IMR-90 (cell line): ENCODE measurements around the gene COG4. TPM values are rescaled to one million over a fixed set of nuclear protein-coding genes. Genes with fewer than 3 reads are reported as not detected.

ENCODE experiments used
- ATAC-seq: fragments of 200-7000 bp; cut with Tn5 transposase; 2 replicates; pipeline ENCODE4 v1.9.1; 2020; ENCODE audit warnings: low read depth, mild to moderate bottlenecking, moderate library complexity
- BruUV-seq: library from RNA; stranded (reverse); fragments of 400-500 nt; replicated peaks from 2 replicates; lab custom pipeline; 2021; lab: Mats Ljungman, UMichigan
- CTCF ChIA-PET: fragments of 300-600 bp; formaldehyde crosslinking; extraction: SDS; loops from one replicate; lab custom pipeline; 2021; ENCODE audit warnings: antibody characterized with exemption; lab: Yijun Ruan, JAX
- POLR2A ChIA-PET: fragments of 300-600 bp; sonication (Branson Sonifier 250); formaldehyde crosslinking; loops from one replicate; lab custom pipeline; 2022; ENCODE audit warnings: antibody characterized with exemption; ENCODE audit not compliant: unreplicated experiment; lab: Charles Lee
- DNase-seq: peaks from one replicate; pipeline ENCODE4 v3.0.0; 2013
- H2AFZ ChIP-seq: replicated peaks from 2 replicates; pipeline ENCODE3; 2013; ENCODE audit warnings: low read length, mild to moderate bottlenecking; ENCODE audit not compliant: poor library complexity
- H2AK5ac ChIP-seq: 2 replicates; pipeline ENCODE4 v1.6.1; 2013; ENCODE audit warnings: low read depth, low read length, inconsistent platforms
- H2AK9ac ChIP-seq: replicated peaks from 2 replicates; pipeline ENCODE3; 2013; ENCODE audit warnings: mild to moderate bottlenecking, low read depth, low read length, moderate library complexity; ENCODE audit not compliant: poor library complexity
- H2BK120ac ChIP-seq: 2 replicates; pipeline ENCODE4 v1.6.1; 2013; ENCODE audit warnings: low read depth, low read length, inconsistent platforms
- H2BK15ac ChIP-seq: 3 replicates; pipeline ENCODE4 v1.6.1; 2013; ENCODE audit warnings: low read depth, low read length, inconsistent platforms
- H2BK20ac ChIP-seq: 2 replicates; pipeline ENCODE4 v1.6.1; 2013; ENCODE audit warnings: low read depth, mild to moderate bottlenecking, inconsistent platforms, low read length, moderate library complexity
- H2BK5ac ChIP-seq: 2 replicates; pipeline ENCODE4 v1.6.1; 2013; ENCODE audit warnings: mild to moderate bottlenecking, low read depth, low read length, inconsistent platforms; ENCODE audit not compliant: poor library complexity, severe bottlenecking
- H3K14ac ChIP-seq: replicated peaks from 2 replicates; pipeline ENCODE4 v1.6.1; 2013; ENCODE audit warnings: low read depth, low read length, inconsistent platforms
- H3K18ac ChIP-seq: 2 replicates; pipeline ENCODE4 v1.6.1; 2013; ENCODE audit warnings: low read depth, low read length, control low read depth
- H3K23ac ChIP-seq: 2 replicates; pipeline ENCODE4 v1.6.1; 2013; ENCODE audit warnings: low read depth, low read length, inconsistent platforms
- H3K27ac ChIP-seq: 2 replicates; pipeline ENCODE4 v1.5.1; 2013; ENCODE audit warnings: mild to moderate bottlenecking, control low read depth, low read length; ENCODE audit not compliant: insufficient read depth
- H3K27me3 ChIP-seq: 2 replicates; pipeline ENCODE4 v1.6.1; 2013; ENCODE audit warnings: low read length; ENCODE audit not compliant: control insufficient read depth, insufficient read depth
- H3K36me3 ChIP-seq: 2 replicates; pipeline ENCODE4 v1.6.1; 2013; ENCODE audit warnings: low read length, mixed read lengths; ENCODE audit not compliant: control insufficient read depth, insufficient read depth
- H3K4ac ChIP-seq: 2 replicates; pipeline ENCODE4 v1.6.1; 2013; ENCODE audit warnings: low read depth, low read length, inconsistent platforms
- H3K4me1 ChIP-seq: 2 replicates; pipeline ENCODE4 v1.6.1; 2013; ENCODE audit warnings: low read length, mixed read lengths; ENCODE audit not compliant: control insufficient read depth, insufficient read depth
- H3K4me2 ChIP-seq: 2 replicates; pipeline ENCODE4 v1.6.1; 2013; ENCODE audit warnings: low read depth, mild to moderate bottlenecking, control low read depth, low read length, moderate library complexity
- H3K4me3 ChIP-seq: 2 replicates; pipeline ENCODE4 v1.5.1; 2013; ENCODE audit warnings: low read depth, mild to moderate bottlenecking, control low read depth, low read length, moderate library complexity; ENCODE audit not compliant: insufficient read depth
- H3K56ac ChIP-seq: 2 replicates; pipeline ENCODE4 v1.6.1; 2013; ENCODE audit warnings: low read length, inconsistent platforms; ENCODE audit not compliant: insufficient read depth; ENCODE audit errors: extremely low read depth
- H3K79me1 ChIP-seq, 2 experiments: 2 replicates each; pipeline ENCODE4 v1.6.1; 2013; ENCODE audit warnings: low read length in 2 of 2, inconsistent platforms in 1 of 2, low read depth in 1 of 2
- H3K9ac ChIP-seq: 2 replicates; pipeline ENCODE4 v1.6.1; 2013; ENCODE audit warnings: low read depth, low read length, control low read depth
- H3K9me1 ChIP-seq: 2 replicates; pipeline ENCODE4 v1.6.1; 2013; ENCODE audit warnings: low read length, inconsistent platforms; ENCODE audit not compliant: insufficient read depth
- H3K9me3 ChIP-seq: 2 replicates; pipeline ENCODE4 v1.6.1; 2013; ENCODE audit warnings: low read length; ENCODE audit not compliant: control insufficient read depth, insufficient read depth
- H4K20me1 ChIP-seq: 2 replicates; pipeline ENCODE4 v1.6.1; 2013; ENCODE audit warnings: low read length, inconsistent platforms; ENCODE audit not compliant: insufficient read depth
- H4K5ac ChIP-seq: 2 replicates; pipeline ENCODE4 v1.6.1; 2013; ENCODE audit warnings: mild to moderate bottlenecking, low read depth, low read length, control low read depth
- H4K8ac ChIP-seq, 2 experiments: 2 replicates each; pipeline ENCODE4 v1.6.1; 2013; ENCODE audit warnings: low read depth in 2 of 2, low read length in 2 of 2, control low read depth in 1 of 2, inconsistent platforms in 1 of 2
- H4K91ac ChIP-seq: 2 replicates; pipeline ENCODE4 v1.6.1; 2013; ENCODE audit warnings: low read depth, low read length, inconsistent platforms; ENCODE audit not compliant: insufficient read depth
- CEBPB ChIP-seq: IDR thresholded peaks from 2 replicates; pipeline ENCODE4 v1.6.1; 2012; ENCODE audit warnings: low read depth, low read length, improper control_type of control experiment
- FOS ChIP-seq: fragments of 150-350 bp; IDR thresholded peaks from 2 replicates; pipeline ENCODE4 v1.6.1; 2016; ENCODE audit warnings: low read depth, low read length
- MAZ ChIP-seq: IDR thresholded peaks from 2 replicates; pipeline ENCODE4 v1.6.1; 2012; ENCODE audit warnings: low read depth, mild to moderate bottlenecking, low read length, improper control_type of control experiment, moderate library complexity, borderline replicate concordance
- MXI1 ChIP-seq: IDR thresholded peaks from 2 replicates; pipeline ENCODE4 v1.6.1; 2012; ENCODE audit warnings: low read depth, mild to moderate bottlenecking, low read length, moderate library complexity, borderline replicate concordance
- NFE2L2 ChIP-seq: fragments of 150-350 bp; IDR thresholded peaks from 2 replicates; pipeline ENCODE4 v1.6.1; 2016; ENCODE audit warnings: low read depth, mild to moderate bottlenecking, low read length
- RCOR1 ChIP-seq: IDR thresholded peaks from 2 replicates; pipeline ENCODE4 v1.6.1; 2012; ENCODE audit warnings: mild to moderate bottlenecking, low read length, improper control_type of control experiment; ENCODE audit not compliant: insufficient replicate concordance
- RFX5 ChIP-seq: IDR thresholded peaks from 2 replicates; pipeline ENCODE4 v1.8.0; 2012; ENCODE audit warnings: low read depth, mild to moderate bottlenecking, low read length, moderate library complexity
- dilution Hi-C: fragments of 300-500 bp; cut with HindIII; formaldehyde crosslinking; loops from one replicate; pipeline ENCODE4 v1.14.3; 2018; ENCODE audit warnings: low sequenced_read_pairs; ENCODE audit not compliant: unreplicated experiment
- in situ Hi-C: fragments of 300-500 bp; cut with MboI; formaldehyde crosslinking; loops from 3 replicates; pipeline ENCODE4 v1.14.3; 2019; ENCODE audit warnings: low sequenced_read_pairs, inconsistent platforms, mixed read lengths
- intact Hi-C: fragments of 100-400 bp; cut with micrococcal nuclease; formaldehyde crosslinking; loops from 2 replicates; pipeline ENCODE4 v1.10.0; 2022
- polyA plus RNA-seq, 3 experiments: library from polyadenylated mRNA; depleted of rRNA; stranded (reverse); fragments of >200 nt; gene quantifications; 2 replicates each; pipeline ENCODE4 v1.2.3, GENCODE V29; 2012; ENCODE audit warnings: low replicate concordance in 1 of 3
- total RNA-seq: library from RNA; depleted of rRNA; stranded (reverse); fragments of >200 nt; gene quantifications from 2 replicates; pipeline ENCODE4 v1.2.3, GENCODE V29; 2012
- TF ChIP-seq, protein P1 (sequence below): conservative IDR thresholded peaks from 2 replicates; pipeline ENCODE4 v1.5.1; 2012; ENCODE audit warnings: mild to moderate bottlenecking, low read depth, low read length, improper control_type of control experiment
- TF ChIP-seq, protein P2 (sequence below): fragments of 150-350 bp; IDR thresholded peaks from 2 replicates; pipeline ENCODE4 v1.6.1; 2016; ENCODE audit warnings: low read depth, mild to moderate bottlenecking, low read length, moderate library complexity, borderline replicate concordance

COG4 gene
- total and polyA plus RNA-seq, 2 of the 4 experiments (the other 2 are of a cell fraction), result 47.5 to 96.1 TPM

DNA sequence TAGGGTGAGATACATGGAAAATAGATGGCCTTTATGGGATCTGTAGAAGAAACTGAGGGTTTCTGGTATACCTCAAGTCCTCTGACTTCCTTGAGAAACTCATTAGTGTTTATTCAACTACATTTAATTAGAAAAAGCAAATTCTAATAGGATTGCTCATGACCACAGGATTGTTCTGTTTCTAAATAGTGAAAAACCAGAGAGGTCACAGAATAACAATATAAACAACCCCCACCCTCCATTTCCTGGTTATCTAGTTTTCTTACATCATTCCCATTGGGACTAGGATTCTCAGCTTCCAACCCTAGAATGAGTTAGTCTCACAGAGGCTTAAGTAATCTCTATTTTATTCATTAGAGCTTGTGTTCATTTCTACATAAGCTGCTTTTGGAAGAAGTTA lies 30.3 kb upstream of the COG4 start:
- Histone ChIP-seq H3K9me3 (no peaks in the 10 kb centered on the region), H2BK15ac (peak overlapping the region; percentile 76; the same call in 1 of the 3 replicates), H3K79me1 (peaks cover 47 to 86% of the 10 kb centered on the region in 2 experiments), H2AK9ac (no peak overlapping the region), H3K9me1 (peaks cover 34% of the 10 kb centered on the region), H3K4ac (peak overlapping the region; percentile 89; the same call in 1 of the 2 replicates), H3K4me3 (no peak overlapping the region), H4K8ac (peak overlapping the region in 1 of 2 experiments; percentile 83; a peak in 2 of 4 replicates), H4K91ac (peak overlapping the region; percentile 65; the same call in 1 of the 2 replicates), H3K27me3 (no peaks in the 10 kb centered on the region), H3K56ac (peak overlapping the region; percentile 59), H3K36me3 (peaks cover 52% of the 10 kb centered on the region), H3K23ac (peak overlapping the region; percentile 92; the same call in 1 of the 2 replicates), H2BK120ac (peak overlapping the region; percentile 81), H3K4me2 (peak overlapping the region; percentile 76; the same call in 1 of the 2 replicates), H2AK5ac (peak overlapping the region; percentile 34; the same call in 1 of the 2 replicates), H3K18ac (peak overlapping the region; percentile 43), H4K5ac (peak overlapping the region; percentile 40; the same call in 1 of the 2 replicates), H3K4me1 (peaks cover 27% of the 10 kb centered on the region), H2AFZ (no peak overlapping the region), H3K14ac (peak overlapping the region; percentile 76; the same call in 1 of the 2 replicates), H2BK5ac (peak overlapping the region; percentile 74), H2BK20ac (peak overlapping the region; percentile 86), H4K20me1 (peaks cover 52% of the 10 kb centered on the region), H3K9ac (no peak overlapping the region), H3K27ac (peak overlapping the region; percentile 91)
- DNase-seq, result peak; percentile 94
- ChIA-PET POLR2A (no interaction called here), CTCF (interaction anchor here (0.6 to 1.1 kb wide), 2 partner anchors 99 to 185 kb away, joined by 3 read pairs; no protein-coding TSS in a partner anchor)
- intact Hi-C loops, result loop anchor here (2.0 to 10.0 kb wide), 2 partner anchors 99 to 221 kb away; no protein-coding TSS in a partner anchor
- in situ Hi-C loops, result no loop called here
- dilution Hi-C loops, result no loop called here
- peak; percentile 85 for ATAC-seq
- TF ChIP-seq, protein P1, sequence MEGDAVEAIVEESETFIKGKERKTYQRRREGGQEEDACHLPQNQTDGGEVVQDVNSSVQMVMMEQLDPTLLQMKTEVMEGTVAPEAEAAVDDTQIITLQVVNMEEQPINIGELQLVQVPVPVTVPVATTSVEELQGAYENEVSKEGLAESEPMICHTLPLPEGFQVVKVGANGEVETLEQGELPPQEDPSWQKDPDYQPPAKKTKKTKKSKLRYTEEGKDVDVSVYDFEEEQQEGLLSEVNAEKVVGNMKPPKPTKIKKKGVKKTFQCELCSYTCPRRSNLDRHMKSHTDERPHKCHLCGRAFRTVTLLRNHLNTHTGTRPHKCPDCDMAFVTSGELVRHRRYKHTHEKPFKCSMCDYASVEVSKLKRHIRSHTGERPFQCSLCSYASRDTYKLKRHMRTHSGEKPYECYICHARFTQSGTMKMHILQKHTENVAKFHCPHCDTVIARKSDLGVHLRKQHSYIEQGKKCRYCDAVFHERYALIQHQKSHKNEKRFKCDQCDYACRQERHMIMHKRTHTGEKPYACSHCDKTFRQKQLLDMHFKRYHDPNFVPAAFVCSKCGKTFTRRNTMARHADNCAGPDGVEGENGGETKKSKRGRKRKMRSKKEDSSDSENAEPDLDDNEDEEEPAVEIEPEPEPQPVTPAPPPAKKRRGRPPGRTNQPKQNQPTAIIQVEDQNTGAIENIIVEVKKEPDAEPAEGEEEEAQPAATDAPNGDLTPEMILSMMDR, result no peak
- TF ChIP-seq NFE2L2 (no peak), MXI1 (no peak), RCOR1 (peak; percentile 59), MAZ (peak; percentile 77; the same call in 1 of the 2 replicates), RFX5 (no peak), CEBPB (peak; percentile 79), FOS (peak; percentile 77; the same call in 1 of the 2 replicates)
- TF ChIP-seq, protein P2, sequence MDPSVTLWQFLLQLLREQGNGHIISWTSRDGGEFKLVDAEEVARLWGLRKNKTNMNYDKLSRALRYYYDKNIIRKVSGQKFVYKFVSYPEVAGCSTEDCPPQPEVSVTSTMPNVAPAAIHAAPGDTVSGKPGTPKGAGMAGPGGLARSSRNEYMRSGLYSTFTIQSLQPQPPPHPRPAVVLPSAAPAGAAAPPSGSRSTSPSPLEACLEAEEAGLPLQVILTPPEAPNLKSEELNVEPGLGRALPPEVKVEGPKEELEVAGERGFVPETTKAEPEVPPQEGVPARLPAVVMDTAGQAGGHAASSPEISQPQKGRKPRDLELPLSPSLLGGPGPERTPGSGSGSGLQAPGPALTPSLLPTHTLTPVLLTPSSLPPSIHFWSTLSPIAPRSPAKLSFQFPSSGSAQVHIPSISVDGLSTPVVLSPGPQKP, result no peak
- no TSS peak for BruUV-seq
